Transverse colon (tissue), 4 donors: ENCODE measurements around the gene DNAJB7. TPM values are rescaled to one million over a fixed set of nuclear protein-coding genes. Genes with fewer than 3 reads are reported as not detected.

Source experiments
- DNase-seq: peaks from one replicate; pipeline ENCODE4 v3.0.0-alpha.2; 2019
- H3K27ac ChIP-seq, 4 donors: fragments of 200-600 bp; sonication (generic); 2 replicates each; pipeline ENCODE4 v1.5.1; 2016 to 2018; ENCODE audit warnings: inconsistent platforms in 4 of 4
- H3K27me3 ChIP-seq: fragments of 200-600 bp; sonication (generic); 2 replicates; pipeline ENCODE4 v1.5.1; 2017; ENCODE audit warnings: inconsistent platforms
- H3K36me3 ChIP-seq, 4 donors: fragments of 200-600 bp; sonication (generic); 2 replicates each; pipeline ENCODE4 v1.5.1; 2017 to 2019; ENCODE audit warnings: inconsistent platforms in 4 of 4
- H3K4me1 ChIP-seq, 4 donors: fragments of 200-600 bp; sonication (generic); 2 replicates each; pipeline ENCODE4 v1.5.1; 2017 to 2020; ENCODE audit warnings: inconsistent platforms in 4 of 4
- H3K4me3 ChIP-seq, 4 donors: fragments of 200-600 bp; sonication (generic); 1 replicate in 1 of 4; 2 replicates in 3 of 4; pipeline versions ENCODE4 v1.5.1 to v1.6.1; 2017 to 2019; ENCODE audit warnings: inconsistent platforms in 4 of 4
- H3K9me3 ChIP-seq, 2 donors: fragments of 200-600 bp; sonication (generic); 2 replicates each; pipeline ENCODE4 v1.5.1; 2017 to 2019; ENCODE audit warnings: inconsistent platforms in 2 of 2
- EP300 ChIP-seq: sonication (generic); formaldehyde crosslinking; IDR thresholded peaks from one replicate; pipeline ENCODE4 v1.6.1; 2017; ENCODE audit warnings: antibody characterized with exemption, low read depth
- POLR2A ChIP-seq: fragments of 450-650 bp; IDR thresholded peaks from one replicate; pipeline ENCODE4 v1.6.1; 2016; ENCODE audit warnings: antibody characterized with exemption, mild to moderate bottlenecking, moderate library complexity
- POLR2AphosphoS5 ChIP-seq, 3 donors: sonication (generic); formaldehyde crosslinking; IDR thresholded peaks; one replicate each; pipeline ENCODE4 v1.6.1; 2016; ENCODE audit warnings: antibody characterized with exemption in 3 of 3
- WGBS, 2 donors: methylation state at CpG; one replicate each; pipeline ENCODE4 v1.1.5; 2018; ENCODE audit warnings: low coverage in 1 of 2; 5-methylcytosine and 5-hydroxymethylcytosine counted together
- in situ Hi-C, 4 donors: fragments of 200-750 bp; cut with MboI; loops; one replicate each; pipeline versions ENCODE4 v1.15.0 to v1.15.1; 2017; ENCODE audit warnings: low sequenced_read_pairs in 3 of 4, low pct_ligation_motif_present in 1 of 4, low pct_unique_long_range_greater_than_20kb in 1 of 4
- intact Hi-C: fragments of 100-400 bp; cut with DNase I; formaldehyde crosslinking; loops from one replicate; pipeline ENCODE4 v1.15.1; 2023; ENCODE audit warnings: low total_unique reads
- small RNA-seq, 4 donors: library from RNA; depleted of rRNA; stranded (forward); fragments of <200 nt; gene quantifications; one replicate each; pipeline ENCODE3, GENCODE V24; 2016
- total RNA-seq, 4 donors: library from RNA; depleted of rRNA; stranded (reverse); fragments of >200 nt; gene quantifications; one replicate each; pipeline ENCODE4 v1.1.0, GENCODE V29; 2016
- TF ChIP-seq, protein P1 (sequence below), 5 experiments: fragments of 200-600 bp in 3 of 5; fragments of 450-650 bp in 2 of 5; sonication (generic) in 3 of 5; IDR thresholded peaks; 1 replicate in 2 of 5; 2 replicates in 3 of 5; pipeline ENCODE4 v1.5.1; 2016 to 2017; ENCODE audit warnings: antibody characterized with exemption in 5 of 5, inconsistent platforms in 3 of 5, mild to moderate bottlenecking in 2 of 5, moderate library complexity in 1 of 5

The DNAJB7 gene
- total RNA-seq, 4 donors from 2014 or later = 0.55 to 24.9 (median 0.64) TPM; not detected in 1

DNA sequence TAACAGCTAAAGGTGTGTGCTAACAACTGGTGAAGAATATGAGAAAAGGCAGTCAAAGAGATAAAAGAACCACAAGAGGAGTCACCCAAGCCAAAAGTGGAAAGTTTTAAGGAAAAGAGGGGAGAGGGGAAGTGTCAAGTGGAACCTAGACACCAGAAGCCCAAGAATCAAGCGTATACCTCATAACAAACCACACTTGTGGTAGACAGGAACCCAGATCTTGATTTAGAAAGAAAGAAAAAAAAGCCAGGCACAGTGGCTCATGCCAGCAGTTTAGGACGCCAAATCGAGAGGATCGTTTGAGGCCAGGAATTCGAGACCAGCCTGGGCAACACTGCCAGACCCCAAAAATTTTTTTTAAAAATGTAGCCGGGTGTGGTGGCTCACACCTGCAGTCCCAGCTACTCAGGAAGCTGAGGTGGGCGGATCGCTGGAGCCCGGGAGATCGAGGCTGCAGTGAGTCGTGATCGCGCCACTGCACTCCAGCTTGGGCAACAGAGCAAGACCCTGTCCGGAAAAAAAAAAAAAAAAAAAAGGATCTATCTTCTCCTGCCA lies 43.6 kb downstream of the DNAJB7 start:
- peak overlapping the region; percentile 67 to 97 (median 81) for H3K4me3 ChIP-seq
- H3K9me3 ChIP-seq = no peaks in the 10 kb centered on the region
- no peak for DNase-seq
- intact Hi-C loops (no loop called here), in situ Hi-C loops (no loop called here)
- 25 to 31% methylated on average over 8 to 14 of the region's 14 CpGs for WGBS, 2 donors
- H3K36me3 ChIP-seq = peaks cover 0 to 3% (median 0%) of the 10 kb centered on the region in 4 donors
- TF ChIP-seq, protein P1, sequence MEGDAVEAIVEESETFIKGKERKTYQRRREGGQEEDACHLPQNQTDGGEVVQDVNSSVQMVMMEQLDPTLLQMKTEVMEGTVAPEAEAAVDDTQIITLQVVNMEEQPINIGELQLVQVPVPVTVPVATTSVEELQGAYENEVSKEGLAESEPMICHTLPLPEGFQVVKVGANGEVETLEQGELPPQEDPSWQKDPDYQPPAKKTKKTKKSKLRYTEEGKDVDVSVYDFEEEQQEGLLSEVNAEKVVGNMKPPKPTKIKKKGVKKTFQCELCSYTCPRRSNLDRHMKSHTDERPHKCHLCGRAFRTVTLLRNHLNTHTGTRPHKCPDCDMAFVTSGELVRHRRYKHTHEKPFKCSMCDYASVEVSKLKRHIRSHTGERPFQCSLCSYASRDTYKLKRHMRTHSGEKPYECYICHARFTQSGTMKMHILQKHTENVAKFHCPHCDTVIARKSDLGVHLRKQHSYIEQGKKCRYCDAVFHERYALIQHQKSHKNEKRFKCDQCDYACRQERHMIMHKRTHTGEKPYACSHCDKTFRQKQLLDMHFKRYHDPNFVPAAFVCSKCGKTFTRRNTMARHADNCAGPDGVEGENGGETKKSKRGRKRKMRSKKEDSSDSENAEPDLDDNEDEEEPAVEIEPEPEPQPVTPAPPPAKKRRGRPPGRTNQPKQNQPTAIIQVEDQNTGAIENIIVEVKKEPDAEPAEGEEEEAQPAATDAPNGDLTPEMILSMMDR (IDR thresholded peaks at IDR 0.05) = no peak
- TF ChIP-seq POLR2AphosphoS5 (IDR thresholded peaks at IDR 0.05) (no peak), POLR2A (no peak), EP300 (no peak)
- peaks cover 10 to 24% (median 22%) of the 10 kb centered on the region in 4 donors for H3K4me1 ChIP-seq
- no peaks in the 10 kb centered on the region for H3K27me3 ChIP-seq
- H3K27ac ChIP-seq = peak overlapping the region in 1 of 4 donors; percentile 88

DNA sequence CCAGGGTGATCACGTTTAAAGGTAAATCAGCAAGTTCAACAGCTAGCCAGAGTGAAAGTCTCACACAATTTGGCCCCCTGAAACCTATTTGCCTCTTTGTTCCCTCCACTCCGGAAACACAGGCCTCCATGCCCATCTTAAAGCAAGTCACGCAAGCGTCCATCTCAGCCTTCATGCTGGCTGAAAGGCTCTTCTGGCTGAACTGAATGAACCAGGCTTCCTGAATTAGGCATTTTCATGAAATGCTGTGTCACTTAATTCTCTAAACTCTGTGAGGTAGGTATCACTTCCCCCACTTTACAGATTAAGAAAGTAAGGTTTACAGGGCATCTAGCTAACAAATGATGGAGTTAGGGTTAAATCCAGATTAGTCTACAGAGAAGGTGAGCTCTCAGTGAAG lies 44.2 kb downstream of the DNAJB7 start:
- no peak for TF ChIP-seq POLR2AphosphoS5 (IDR thresholded peaks at IDR 0.05)
- TF ChIP-seq, protein P1 (IDR thresholded peaks at IDR 0.05) = no peak
- no peak for TF ChIP-seq EP300
- TF ChIP-seq POLR2A = no peak
- Histone ChIP-seq H3K4me3 (no peak overlapping the region), H3K27ac (no peak overlapping the region), H3K36me3 (no peaks in the 10 kb centered on the region), H3K9me3 (no peaks in the 10 kb centered on the region), H3K4me1 (peaks cover 10 to 24% (median 22%) of the 10 kb centered on the region in 4 donors), H3K27me3 (no peaks in the 10 kb centered on the region)
- WGBS, 2 donors = 81% methylated on average over 4 of the region's 4 CpGs; no CpG with 5 or more reads in 1 of the 2 donors
- intact Hi-C loops (no loop called here), in situ Hi-C loops (no loop called here)
- DNase-seq = no peak

DNA sequence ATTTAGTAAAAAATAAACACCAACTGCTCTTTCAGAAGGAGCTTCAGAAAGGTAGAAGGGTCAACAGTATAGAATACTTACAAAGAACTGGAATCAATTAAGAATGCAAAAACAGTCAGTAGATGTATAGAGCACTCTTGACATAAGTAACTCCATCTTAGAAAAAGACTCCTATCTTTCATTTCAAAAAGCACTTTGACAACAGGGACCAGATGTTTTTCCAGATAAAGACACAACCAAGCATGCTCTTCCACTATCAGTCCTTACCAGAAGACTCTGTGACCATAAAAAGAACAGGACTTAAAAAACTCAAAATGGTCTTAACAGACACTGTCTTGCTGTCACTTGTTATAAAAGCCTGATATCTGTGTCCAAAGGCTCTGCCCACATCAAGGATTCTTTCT lies 48.0 kb downstream of the DNAJB7 start:
- no peaks in the 10 kb centered on the region for H3K36me3 ChIP-seq
- in situ Hi-C loops = no loop called here
- no peaks in the 10 kb centered on the region for H3K9me3 ChIP-seq
- H3K4me3 ChIP-seq = no peak overlapping the region
- no peaks in the 10 kb centered on the region for H3K27me3 ChIP-seq
- no peak for DNase-seq
- intact Hi-C loops = no loop called here
- H3K4me1 ChIP-seq = peaks cover 7 to 17% (median 15%) of the 10 kb centered on the region in 4 donors
- no peak for TF ChIP-seq POLR2A
- no peak for TF ChIP-seq EP300
- TF ChIP-seq, protein P1 (IDR thresholded peaks at IDR 0.05) = no peak
- no peak for TF ChIP-seq POLR2AphosphoS5 (IDR thresholded peaks at IDR 0.05)
- no peak overlapping the region for H3K27ac ChIP-seq

Small RNA genes lying within 50 kb of the gene (small RNA-seq; reads per million reads assigned to genes)
- 0 to 0.18 (median 0) reads per million in 4 donors for gene MIR4766

Other genes with a start within 250 kb of the DNAJB7 start
- gene MRTFA, start 225.4 kb downstream of the DNAJB7 start, total RNA-seq = 100 to 1,000 TPM in 2 of 4 donors, 10 to 100 TPM in 2; 46.0 to 408 (median 90.0) TPM
- under 1 TPM in 1 of 4 donors, not detected in 3; 0.27 TPM for gene MCHR1, start 182.6 kb downstream of the DNAJB7 start, total RNA-seq
- gene SLC25A17, start 42.8 kb downstream of the DNAJB7 start, total RNA-seq = 10 to 100 TPM in 3 of 4 donors, 1 to 10 TPM in 1; 8.0 to 20.2 (median 12.5) TPM
- gene ST13, start 5.5 kb downstream of the DNAJB7 start, total RNA-seq = 100 to 1,000 TPM in 2 of 4 donors, 10 to 100 TPM in 2; 39.6 to 113 (median 79.7) TPM
- 10 to 100 TPM in 1 of 4 donors, 1 to 10 TPM in 3; 5.8 to 14.1 (median 7.8) TPM for gene XPNPEP3, start 5.0 kb downstream of the DNAJB7 start, total RNA-seq
- 10 to 100 TPM in 3 of 4 donors, 1 to 10 TPM in 1; 7.8 to 36.9 (median 24.9) TPM for gene RBX1, start 89.3 kb upstream of the DNAJB7 start, total RNA-seq
- gene EP300, start 230.5 kb upstream of the DNAJB7 start, total RNA-seq = 100 to 1,000 TPM in 1 of 4 donors, 10 to 100 TPM in 3; 80.6 to 119 (median 91.6) TPM